Kidney tubule cell (primary cell): ENCODE results near the gene ACSL3.
"Not testable (repeated sequence)": the region's sequence is repeated elsewhere in the genome, so short reads cannot be mapped to it uniquely, and the experiment has no call there.

Experiments used
- DNase-seq: peaks from one replicate; pipeline ENCODE4 v3.0.0-alpha.2; 2018; ENCODE audit warnings: low spot score

The ACSL3 gene

GRCh38 chr2:222912117-222912516, 51.3 kb downstream of the ACSL3 start:
- no peak for DNase-seq

- DNase-seq, result no peak
Observed at GRCh38 chr2:222912776-222913175, 51.9 kb downstream of the ACSL3 start.

DNA sequence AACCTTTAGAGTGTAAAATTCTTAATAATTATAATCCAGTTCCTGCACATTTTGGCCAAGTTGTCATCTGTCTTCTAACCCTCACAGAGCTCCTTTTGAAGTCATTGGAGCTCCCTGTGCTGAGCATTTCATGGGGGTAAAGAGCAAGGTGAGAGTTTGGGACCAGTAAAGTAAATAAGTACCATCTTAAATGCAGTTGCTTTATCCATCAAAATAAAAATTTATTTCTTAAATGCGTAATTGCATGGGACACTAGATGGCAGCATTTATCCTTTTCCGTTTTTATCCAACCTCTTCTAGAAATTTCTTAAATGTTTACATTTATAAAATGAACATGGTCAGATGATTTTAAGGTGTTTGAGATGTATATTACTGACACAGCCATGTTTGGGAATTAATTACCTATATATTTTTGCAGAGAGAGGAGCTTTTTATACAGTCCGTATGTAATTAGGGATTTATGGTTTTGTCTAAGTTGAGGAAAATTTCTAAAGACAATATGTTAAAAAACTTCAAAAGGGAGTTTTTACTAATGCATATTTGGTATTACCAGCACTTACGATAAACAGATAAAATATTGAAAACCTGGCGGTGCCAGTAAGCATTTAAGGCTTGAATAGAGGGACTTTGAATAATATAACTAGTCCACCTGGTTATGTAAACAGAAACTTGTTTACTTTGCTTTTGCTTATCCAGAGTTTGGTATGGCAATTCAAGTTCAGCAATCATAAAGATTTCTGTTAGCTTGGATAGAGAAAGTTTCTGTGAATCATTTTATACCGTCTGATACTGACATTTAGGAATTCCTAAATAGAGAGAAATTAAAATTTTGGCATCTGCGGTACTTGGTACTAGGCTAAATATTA, 54.5 kb downstream of the ACSL3 start:
- DNase-seq, result peak; percentile 19

GRCh38 chr2:222916229-222917197, 55.7 kb downstream of the ACSL3 start:
- no peak for DNase-seq

GRCh38 chr2:222917212-222917611, 56.4 kb downstream of the ACSL3 start:
- not testable (repeated sequence) for DNase-seq

GRCh38 chr2:222919841-222920526, 59.1 kb downstream of the ACSL3 start:
- DNase-seq, result peak; percentile 93

GRCh38 chr2:222920657-222921186, 59.9 kb downstream of the ACSL3 start:
- DNase-seq, result no peak

DNA sequence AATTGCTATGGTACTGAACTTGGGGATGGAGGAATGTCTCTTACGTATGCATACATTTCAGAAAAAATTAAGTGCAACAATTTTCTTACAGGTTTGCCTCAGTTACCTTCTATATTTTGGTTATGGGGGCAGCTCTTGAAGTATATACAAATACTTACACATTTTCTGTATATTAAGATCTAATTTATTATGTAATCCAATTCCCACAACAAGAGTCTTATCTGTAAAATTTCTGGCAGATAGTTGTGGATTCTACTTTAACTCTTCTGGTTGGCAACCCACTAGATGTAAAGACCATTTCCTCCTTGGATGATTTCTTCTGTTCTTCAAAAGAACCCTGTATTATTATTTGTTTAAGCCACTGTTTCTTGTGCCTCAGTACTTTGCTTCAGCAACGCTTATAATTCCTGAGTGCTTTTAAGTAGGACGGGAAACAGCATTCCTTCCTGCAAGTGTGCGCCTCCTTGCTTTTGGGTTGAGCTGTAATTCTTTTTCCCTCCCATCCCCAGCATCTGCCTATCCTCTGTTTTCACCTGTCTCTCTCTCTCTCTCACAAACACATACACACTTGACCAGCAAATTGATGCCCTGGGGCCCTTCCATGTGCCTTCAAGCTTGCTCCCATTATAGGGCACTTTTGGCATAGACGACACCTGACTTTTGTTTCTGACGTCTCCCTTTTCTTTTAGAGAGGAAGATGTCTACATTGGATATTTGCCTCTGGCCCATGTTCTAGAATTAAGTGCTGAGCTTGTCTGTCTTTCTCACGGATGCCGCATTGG, 61.4 kb downstream of the ACSL3 start:
- no peak for DNase-seq

- DNase-seq, result no peak
Observed at GRCh38 chr2:222926915-222927314, 66.1 kb downstream of the ACSL3 start.

GRCh38 chr2:222927600-222927999, 66.8 kb downstream of the ACSL3 start:
- no peak for DNase-seq

- no peak for DNase-seq
Observed at GRCh38 chr2:222928335-222928734, 67.5 kb downstream of the ACSL3 start.

DNA sequence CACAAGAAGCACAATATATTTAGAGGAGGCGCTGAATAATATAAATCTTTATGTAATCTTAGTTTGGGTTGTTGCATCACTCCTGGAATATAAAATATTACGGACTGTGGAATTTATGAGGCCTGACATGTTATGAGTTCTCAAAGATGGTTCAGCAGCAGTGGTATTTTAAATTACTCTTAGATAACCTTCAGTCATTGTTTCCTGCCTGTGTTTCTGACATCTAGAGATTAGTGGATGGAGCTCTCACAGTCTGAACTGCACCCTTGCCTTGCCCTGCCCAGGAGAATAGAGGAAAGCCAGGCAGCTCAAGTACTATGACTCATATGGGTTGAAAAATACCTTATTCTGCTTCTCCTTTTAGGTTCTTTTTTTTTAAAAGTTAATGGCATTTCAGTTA, 70.0 kb downstream of the ACSL3 start:
- no peak for DNase-seq

DNA sequence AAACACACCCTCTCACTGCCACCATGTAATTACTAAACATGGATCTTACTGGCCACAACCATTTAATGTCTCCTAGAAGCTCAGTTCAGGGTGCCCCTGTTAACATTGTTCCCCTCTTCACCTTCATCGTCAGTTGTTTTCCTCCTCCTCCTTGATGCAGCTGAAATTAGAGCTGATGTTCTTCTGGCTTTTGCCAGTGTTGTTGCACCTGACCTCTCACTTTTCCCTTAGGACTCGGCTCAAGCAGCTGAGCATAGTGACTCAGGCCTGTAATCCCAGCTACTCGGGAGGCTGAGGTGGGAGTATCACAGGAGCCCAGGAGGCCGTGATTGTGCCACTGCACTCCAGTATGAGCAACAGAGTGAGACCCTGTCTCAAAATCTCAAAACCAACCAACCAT, 70.8 kb downstream of the ACSL3 start:
- no peak for DNase-seq

DNA sequence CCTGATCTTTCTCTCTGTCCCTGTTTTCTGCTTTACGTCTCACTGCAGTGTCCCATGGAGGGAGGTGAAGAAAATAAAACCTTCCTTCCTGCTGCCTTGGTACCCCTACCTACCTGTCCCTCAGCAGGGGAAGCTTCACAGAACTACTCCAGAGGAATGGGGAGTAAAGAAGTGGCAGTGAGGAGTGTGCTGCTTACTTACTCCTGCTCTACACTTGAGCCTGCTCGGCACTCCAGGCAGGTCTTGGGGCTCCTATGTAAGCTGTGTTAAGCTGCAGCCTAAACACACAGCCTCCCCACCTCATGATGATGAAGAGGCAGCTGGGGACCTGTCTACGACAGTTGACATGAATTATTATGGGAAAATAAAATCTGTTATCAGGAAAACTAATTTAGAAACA, 72.6 kb downstream of the ACSL3 start:
- no peak for DNase-seq

DNA sequence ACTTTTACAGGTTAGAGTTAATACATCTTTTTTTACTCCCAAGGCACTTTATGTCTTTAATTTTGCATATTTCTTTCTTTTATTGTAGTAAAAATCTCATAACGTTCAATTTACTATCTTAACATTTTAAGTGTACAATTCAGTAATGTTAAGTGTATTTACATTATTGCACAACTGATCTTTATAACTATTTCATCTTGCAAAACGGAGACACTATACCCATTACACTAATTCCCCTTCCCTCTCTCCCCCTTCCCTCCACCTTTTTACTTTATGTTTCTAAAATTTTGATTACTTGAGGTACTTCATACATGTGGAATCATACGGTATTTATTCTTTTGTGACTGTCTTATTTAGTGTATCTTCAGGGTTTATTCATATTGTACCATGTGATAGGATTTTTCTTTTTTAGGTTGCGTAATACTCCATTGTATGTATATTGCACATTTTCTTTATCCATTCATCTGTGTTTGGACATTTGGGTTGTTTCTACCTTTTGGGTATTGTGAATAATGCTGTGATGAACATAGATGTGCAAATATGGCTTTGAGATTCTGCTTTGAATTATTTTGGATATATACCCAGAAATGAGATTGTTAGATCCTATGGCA, 75.0 kb downstream of the ACSL3 start:
- no peak for DNase-seq

GRCh38 chr2:222936705-222937104, 75.9 kb downstream of the ACSL3 start:
- DNase-seq, result no peak

DNA sequence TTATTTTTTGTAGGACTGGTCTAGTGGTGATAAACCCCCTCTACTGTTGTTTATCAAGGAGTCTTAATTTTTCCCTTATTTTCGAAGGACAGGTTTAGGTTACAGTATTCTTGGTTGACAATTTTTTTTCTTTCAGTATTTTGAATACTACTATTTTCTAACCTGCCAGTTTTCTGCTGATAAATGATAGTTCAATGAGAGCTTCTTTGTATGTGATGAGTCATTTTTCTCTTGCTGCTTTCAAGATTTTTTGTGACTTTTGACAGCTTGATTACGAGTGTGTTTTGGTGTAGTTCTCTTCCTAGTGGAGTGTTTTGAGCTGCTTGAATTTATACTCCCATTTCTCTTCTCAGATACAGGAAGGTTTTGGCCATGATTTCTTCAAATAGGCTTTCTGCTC, 77.5 kb downstream of the ACSL3 start:
- no peak for DNase-seq

GRCh38 chr2:222939208-222939856, 78.5 kb downstream of the ACSL3 start:
- peak; percentile 71 for DNase-seq

DNA sequence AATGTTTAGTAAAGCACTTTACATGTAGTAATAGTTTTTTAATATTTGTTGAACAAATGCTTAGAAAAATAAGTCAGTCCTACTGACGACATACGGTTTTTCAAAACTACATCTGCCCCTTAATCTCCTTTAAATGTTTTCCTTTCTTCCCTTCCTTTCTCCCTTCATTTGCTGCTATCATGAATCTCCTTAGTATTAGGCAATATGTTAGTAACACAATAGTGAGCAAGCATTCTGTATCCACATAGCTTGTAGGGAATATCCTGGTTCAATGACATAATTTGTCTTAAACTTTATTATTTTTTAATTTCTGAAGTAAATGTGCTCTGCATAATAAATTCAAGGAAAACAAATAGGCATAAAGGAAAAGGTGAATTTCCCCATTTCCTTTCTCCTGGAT, 79.1 kb downstream of the ACSL3 start:
- no peak for DNase-seq

GRCh38 chr2:222941510-222942032, 80.7 kb downstream of the ACSL3 start:
- DNase-seq, result peak; percentile 87
